Measurements from ENCODE around the gene PROSER2.

Gene PROSER2

DNA sequence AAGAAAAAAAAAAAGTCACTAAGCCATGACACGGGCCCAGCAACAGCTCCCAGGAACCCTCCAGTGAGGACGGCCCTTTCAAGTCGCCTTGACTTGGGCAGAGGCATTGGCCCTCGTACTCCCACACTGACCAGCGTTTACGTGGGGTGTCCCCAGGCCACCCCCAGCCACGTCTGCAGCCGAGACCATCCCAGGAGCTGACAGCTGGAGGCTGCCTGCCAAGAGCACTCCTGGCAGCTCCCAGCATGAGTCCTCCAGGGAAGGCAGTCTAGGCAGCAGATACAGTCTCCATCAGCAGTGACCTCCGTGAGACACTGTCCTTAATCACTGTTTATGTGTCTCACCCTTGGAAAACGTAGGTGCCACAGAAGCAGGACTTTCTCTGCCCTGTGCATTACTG, 86.5 kb downstream of the PROSER2 start:
- TF ChIP-seq, protein P1, sequence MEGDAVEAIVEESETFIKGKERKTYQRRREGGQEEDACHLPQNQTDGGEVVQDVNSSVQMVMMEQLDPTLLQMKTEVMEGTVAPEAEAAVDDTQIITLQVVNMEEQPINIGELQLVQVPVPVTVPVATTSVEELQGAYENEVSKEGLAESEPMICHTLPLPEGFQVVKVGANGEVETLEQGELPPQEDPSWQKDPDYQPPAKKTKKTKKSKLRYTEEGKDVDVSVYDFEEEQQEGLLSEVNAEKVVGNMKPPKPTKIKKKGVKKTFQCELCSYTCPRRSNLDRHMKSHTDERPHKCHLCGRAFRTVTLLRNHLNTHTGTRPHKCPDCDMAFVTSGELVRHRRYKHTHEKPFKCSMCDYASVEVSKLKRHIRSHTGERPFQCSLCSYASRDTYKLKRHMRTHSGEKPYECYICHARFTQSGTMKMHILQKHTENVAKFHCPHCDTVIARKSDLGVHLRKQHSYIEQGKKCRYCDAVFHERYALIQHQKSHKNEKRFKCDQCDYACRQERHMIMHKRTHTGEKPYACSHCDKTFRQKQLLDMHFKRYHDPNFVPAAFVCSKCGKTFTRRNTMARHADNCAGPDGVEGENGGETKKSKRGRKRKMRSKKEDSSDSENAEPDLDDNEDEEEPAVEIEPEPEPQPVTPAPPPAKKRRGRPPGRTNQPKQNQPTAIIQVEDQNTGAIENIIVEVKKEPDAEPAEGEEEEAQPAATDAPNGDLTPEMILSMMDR (conservative IDR thresholded peaks at IDR 0.05), result no peak
- H3K27ac ChIP-seq, result no peak overlapping the region

DNA sequence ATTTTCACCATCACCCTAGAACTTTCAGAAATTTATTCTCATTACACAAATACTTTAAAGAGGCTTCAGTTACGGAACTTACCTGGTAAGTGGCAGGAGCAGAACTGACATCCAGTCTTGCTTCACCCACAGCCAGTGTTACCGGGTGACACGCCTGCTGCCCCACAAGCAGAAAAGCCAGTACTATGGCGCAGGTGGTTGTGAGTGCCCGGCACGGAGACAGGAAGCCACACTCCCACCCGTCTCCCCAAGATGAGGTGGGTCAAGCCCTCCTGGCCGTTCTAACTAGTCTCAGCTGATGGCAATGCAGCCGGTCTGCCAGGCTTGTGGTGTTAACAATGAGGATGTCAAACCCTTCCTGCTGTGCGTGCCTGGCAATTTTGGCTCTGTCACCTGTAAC, 86.9 kb downstream of the PROSER2 start:
- TF ChIP-seq, protein P1 (conservative IDR thresholded peaks at IDR 0.05), result no peak
- no peak overlapping the region for H3K27ac ChIP-seq

DNA sequence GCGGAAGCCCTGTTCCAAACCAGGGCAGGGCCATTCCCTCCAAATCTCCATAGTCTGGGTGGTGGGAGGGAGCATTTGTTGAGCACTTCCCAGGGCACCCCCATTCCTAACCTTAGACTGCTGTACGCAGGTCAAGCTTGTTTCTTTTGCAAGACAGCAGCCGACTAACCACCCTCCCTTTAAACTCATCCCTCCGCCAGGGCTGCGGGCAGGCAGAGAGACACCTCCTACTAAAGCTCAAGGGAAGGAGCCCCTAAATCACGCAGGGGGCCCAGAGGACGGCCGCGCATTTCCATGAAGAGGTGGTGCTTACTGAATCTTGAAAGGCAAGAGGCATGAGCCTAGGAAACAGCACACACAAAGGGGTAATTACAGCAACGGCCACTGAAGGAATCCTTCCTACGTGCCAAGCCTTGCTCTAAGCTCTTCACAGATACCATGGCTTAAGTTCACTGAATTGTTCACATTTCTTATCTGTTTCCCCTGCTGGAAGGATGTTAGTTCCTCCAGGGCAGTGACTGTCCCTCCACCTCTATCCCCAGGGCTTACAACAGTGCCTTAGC, 90.0 kb downstream of the PROSER2 start:
- TF ChIP-seq, protein P1 (conservative IDR thresholded peaks at IDR 0.05), result no peak
- H3K27ac ChIP-seq, result no peak overlapping the region

DNA sequence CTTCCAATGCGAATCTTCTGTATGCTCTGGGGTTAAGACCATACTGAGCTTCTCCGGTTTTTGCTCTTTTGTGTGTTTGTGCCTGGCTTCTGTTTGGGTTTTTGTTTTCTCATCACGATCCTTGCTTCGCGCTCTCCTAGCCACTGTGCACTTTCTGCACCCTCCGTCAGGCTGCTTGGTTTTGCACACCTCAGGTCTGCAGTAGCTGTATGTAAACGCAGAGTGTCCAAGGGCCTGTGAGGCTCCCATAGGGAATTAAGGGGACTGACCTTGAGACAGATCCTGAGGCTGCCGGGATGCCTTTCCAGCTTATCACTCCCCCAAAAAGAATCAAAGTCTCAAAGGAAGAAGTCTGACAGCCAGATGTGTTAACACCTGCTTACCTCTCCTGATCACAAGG, 95.2 kb downstream of the PROSER2 start:
- H3K27ac ChIP-seq, result no peak overlapping the region
- TF ChIP-seq, protein P1 (conservative IDR thresholded peaks at IDR 0.05), result no peak

DNA sequence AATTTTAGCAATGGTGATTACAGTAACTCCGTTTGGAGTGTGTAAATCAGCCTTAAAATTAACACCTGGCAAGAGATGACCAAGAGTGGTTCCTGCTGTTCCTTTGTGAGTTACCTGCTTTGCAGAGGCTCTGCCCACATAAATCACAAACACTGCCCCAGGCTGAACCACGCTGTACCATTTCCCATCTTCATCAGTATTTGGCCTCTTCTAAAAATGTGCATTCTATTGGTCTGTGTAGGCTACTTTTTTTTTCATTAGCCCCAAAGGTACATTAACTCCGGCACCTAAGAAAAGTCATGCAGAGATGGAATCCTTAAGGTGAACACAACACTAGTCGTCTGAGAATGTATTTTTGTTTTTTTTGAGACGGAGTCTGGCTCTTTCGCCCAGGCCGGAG, 96.1 kb downstream of the PROSER2 start:
- TF ChIP-seq, protein P1 (conservative IDR thresholded peaks at IDR 0.05), result no peak
- no peak overlapping the region for H3K27ac ChIP-seq

Measured in VCaP (cell line).